ENCODE measurements around the gene WFIKKN1. TPM values are rescaled to one million over a fixed set of nuclear protein-coding genes. Genes with fewer than 3 reads are reported as not detected.

Gene WFIKKN1
- total RNA-seq, 1 experiment from 2014 or later: not detected

Other genes with a start within 250 kb of the WFIKKN1 start
- gene PGAP6, start 249.0 kb upstream of the WFIKKN1 start, total RNA-seq (2014; rRNA removed; shearing (Covaris generic)): 20.2 and 25.8 TPM in 2 replicates
- gene NME4, start 233.8 kb upstream of the WFIKKN1 start, total RNA-seq (2014; rRNA removed; shearing (Covaris generic)): 72.3 and 76.0 TPM in 2 replicates
- 8.9 and 10.1 TPM in 2 replicates for gene DECR2, start 229.1 kb upstream of the WFIKKN1 start, total RNA-seq (2014; rRNA removed; shearing (Covaris generic))
- gene RAB11FIP3, start 205.3 kb upstream of the WFIKKN1 start, total RNA-seq (2014; rRNA removed; shearing (Covaris generic)): 6.5 and 10.1 TPM in 2 replicates
- 7.1 and 14.9 TPM in 2 replicates for gene CAPN15, start 103.3 kb upstream of the WFIKKN1 start, total RNA-seq (2014; rRNA removed; shearing (Covaris generic))
- not detected in 2 replicates for gene PRR35, start 70.6 kb upstream of the WFIKKN1 start, total RNA-seq (2014; rRNA removed; shearing (Covaris generic))
- gene NHLRC4, start 64.0 kb upstream of the WFIKKN1 start, total RNA-seq (2014; rRNA removed; shearing (Covaris generic)): 0.24 and 0.29 TPM in 2 replicates
- gene PIGQ, start 61.0 kb upstream of the WFIKKN1 start, total RNA-seq (2014; rRNA removed; shearing (Covaris generic)): 14.9 and 16.2 TPM in 2 replicates
- 5.5 and 7.1 TPM in 2 replicates for gene RAB40C, start 40.9 kb upstream of the WFIKKN1 start, total RNA-seq (2014; rRNA removed; shearing (Covaris generic))
- gene METTL26, start 5.3 kb downstream of the WFIKKN1 start, total RNA-seq (2014; rRNA removed; shearing (Covaris generic)): 117 and 142 TPM in 2 replicates
- 18.6 and 21.3 TPM in 2 replicates for gene MCRIP2, start 10.8 kb downstream of the WFIKKN1 start, total RNA-seq (2014; rRNA removed; shearing (Covaris generic))
- 5.6 and 7.3 TPM in 2 replicates for gene WDR90, start 18.4 kb downstream of the WFIKKN1 start, total RNA-seq (2014; rRNA removed; shearing (Covaris generic))
- 23.7 and 24.2 TPM in 2 replicates for gene RHOT2, start 37.1 kb downstream of the WFIKKN1 start, total RNA-seq (2014; rRNA removed; shearing (Covaris generic))
- 0.72 TPM in 1 of 2 replicates, not detected in the other for gene RHBDL1, start 44.7 kb downstream of the WFIKKN1 start, total RNA-seq (2014; rRNA removed; shearing (Covaris generic))
- gene STUB1, start 49.4 kb downstream of the WFIKKN1 start, total RNA-seq (2014; rRNA removed; shearing (Covaris generic)): 136 and 183 TPM in 2 replicates
- 38.4 and 47.1 TPM in 2 replicates for gene JMJD8, start 53.3 kb downstream of the WFIKKN1 start, total RNA-seq (2014; rRNA removed; shearing (Covaris generic))
- gene WDR24, start 59.4 kb downstream of the WFIKKN1 start, total RNA-seq (2014; rRNA removed; shearing (Covaris generic)): 2.0 and 2.6 TPM in 2 replicates
- gene FBXL16, start 74.8 kb downstream of the WFIKKN1 start, total RNA-seq (2014; rRNA removed; shearing (Covaris generic)): 0.24 TPM in 1 of 2 replicates, not detected in the other
- 39.2 and 57.1 TPM in 2 replicates for gene METRN, start 84.1 kb downstream of the WFIKKN1 start, total RNA-seq (2014; rRNA removed; shearing (Covaris generic))
- gene ANTKMT, start 90.2 kb downstream of the WFIKKN1 start, total RNA-seq (2014; rRNA removed; shearing (Covaris generic)): 18.0 and 26.3 TPM in 2 replicates
- under 0.01 and 0.12 TPM in 2 replicates for gene CCDC78, start 95.5 kb downstream of the WFIKKN1 start, total RNA-seq (2014; rRNA removed; shearing (Covaris generic))
- gene HAGHL, start 96.1 kb downstream of the WFIKKN1 start, total RNA-seq (2014; rRNA removed; shearing (Covaris generic)): 3.3 and 4.0 TPM in 2 replicates
- gene CIAO3, start 110.0 kb downstream of the WFIKKN1 start, total RNA-seq (2014; rRNA removed; shearing (Covaris generic)): 15.3 and 21.7 TPM in 2 replicates
- 0.10 TPM in 1 of 2 replicates, not detected in the other for gene MSLN, start 129.7 kb downstream of the WFIKKN1 start, total RNA-seq (2014; rRNA removed; shearing (Covaris generic))
- 12.6 and 21.0 TPM in 2 replicates for gene RPUSD1, start 157.4 kb downstream of the WFIKKN1 start, total RNA-seq (2014; rRNA removed; shearing (Covaris generic))
- gene CHTF18, start 157.6 kb downstream of the WFIKKN1 start, total RNA-seq (2014; rRNA removed; shearing (Covaris generic)): 11.7 and 17.5 TPM in 2 replicates
- not detected in 2 replicates for gene GNG13, start 169.7 kb downstream of the WFIKKN1 start, total RNA-seq (2014; rRNA removed; shearing (Covaris generic))

Measured in RPMI7951 (cell line).